ENCODE measurements around the gene SLC16A11.
"Not testable (repeated sequence)": the region's sequence is repeated elsewhere in the genome, so short reads cannot be mapped to it uniquely, and the experiment has no call there.

- TF ChIP-seq CTCF (IDR thresholded peaks at IDR 0.05; ENCODE audit: insufficient read depth, low read depth, low read length); EZH2 (IDR thresholded peaks at IDR 0.05; ENCODE audit: insufficient read depth, low read length): not testable (repeated sequence)
These were observed 45.7 kb upstream of the SLC16A11 start for GRCh38 chr17:7089570-7089969.

Measured in astrocyte (in vitro differentiated cells and primary cell).